ENCODE data around the gene MAD1L1.
"Not testable (repeated sequence)": the region's sequence is repeated elsewhere in the genome, so short reads cannot be mapped to it uniquely, and the experiment has no call there.

Gene MAD1L1

DNA sequence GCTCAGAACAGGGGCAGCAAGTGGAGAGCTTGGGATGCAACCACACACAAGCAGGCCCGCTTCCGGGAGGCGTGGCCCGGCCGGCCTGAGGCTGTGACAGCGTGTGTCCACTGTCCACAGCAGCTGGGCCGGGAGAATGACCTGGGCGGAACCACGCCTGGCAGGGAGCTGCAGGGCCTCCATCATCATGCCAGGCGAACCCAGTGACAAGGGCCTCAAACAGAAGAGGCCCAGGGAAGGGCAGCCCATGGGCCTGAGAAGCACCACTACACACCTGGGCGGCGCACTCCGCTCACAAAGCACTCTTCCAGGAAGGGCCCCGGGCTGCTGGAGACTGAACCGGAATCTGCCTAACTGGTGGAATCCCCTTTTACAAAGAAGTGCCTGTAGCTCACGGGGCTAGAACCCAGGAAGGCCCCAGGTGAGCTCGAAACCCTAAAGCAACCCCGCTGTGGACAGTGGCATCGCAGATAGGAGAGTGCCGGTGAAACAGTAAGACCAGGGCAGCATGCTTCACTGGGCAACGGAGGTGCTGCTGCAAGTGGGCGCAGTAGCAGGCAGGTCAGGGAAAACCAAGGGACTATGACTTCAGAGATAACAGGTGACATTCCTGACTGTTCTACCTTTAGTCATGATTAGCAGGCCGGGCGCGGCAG, 66.0 kb downstream of the MAD1L1 start:
- Mint-ChIP-seq H3K4me3 (no peak overlapping the region), H3K4me1 (no peaks in the 10 kb centered on the region), H3K36me3 (no peaks in the 10 kb centered on the region), H3K27me3 (no peaks in the 10 kb centered on the region), H3K9me3 (no peaks in the 10 kb centered on the region), H3K27ac (no peak overlapping the region)
- DNase-seq: no peak
- CTCF ChIA-PET: no interaction called here

DNA sequence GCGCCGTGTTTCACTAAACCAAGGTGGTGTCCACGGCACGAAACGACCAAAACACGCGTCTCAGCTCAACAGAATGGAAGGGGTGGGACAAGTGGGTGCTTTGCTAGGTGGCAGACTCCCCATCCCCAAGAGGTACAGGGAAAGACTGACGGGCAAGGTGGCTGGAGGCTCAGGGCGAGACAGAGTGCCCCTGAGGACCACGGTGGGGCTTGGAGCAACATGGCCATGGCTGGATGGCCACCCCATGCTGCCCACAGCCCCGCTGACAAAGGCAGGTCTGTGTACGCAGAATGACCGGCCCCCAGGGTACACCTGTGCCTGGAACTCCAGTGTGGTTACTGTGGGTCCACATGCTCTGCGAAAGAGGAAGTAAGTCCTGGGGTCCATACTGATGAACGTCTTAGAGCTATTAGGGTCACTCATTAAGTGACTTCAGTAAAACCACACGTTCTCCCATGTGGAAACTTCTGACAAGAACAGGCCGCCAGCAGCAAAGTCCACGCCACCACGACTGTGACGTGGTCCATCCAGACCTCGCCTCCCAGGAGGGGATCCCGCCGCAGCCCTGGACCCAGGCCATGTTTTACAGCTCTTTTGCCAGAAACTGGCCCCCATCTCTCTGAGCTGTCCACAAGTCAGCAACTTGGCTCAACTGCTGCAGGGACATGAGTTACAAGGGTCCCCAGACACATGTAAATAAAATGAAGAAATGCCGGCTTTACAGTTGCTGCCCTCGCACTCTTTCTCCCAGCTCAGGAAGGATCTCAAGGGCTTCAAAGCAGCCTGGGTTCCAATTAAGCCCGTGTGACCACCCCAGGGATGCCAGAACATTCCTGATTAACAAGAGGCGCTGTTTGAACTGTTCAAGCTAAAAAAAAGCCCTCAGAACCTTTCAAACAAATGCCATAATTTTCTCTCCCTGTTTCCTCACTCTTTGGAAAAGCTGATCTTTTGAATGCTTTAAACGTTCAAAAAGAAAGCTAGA, 66.8 kb downstream of the MAD1L1 start:
- Mint-ChIP-seq H3K27ac (no peak overlapping the region), H3K36me3 (no peaks in the 10 kb centered on the region), H3K9me3 (no peaks in the 10 kb centered on the region), H3K4me1 (no peaks in the 10 kb centered on the region), H3K27me3 (no peaks in the 10 kb centered on the region), H3K4me3 (no peak overlapping the region)
- CTCF ChIA-PET: no interaction called here
- no peak for DNase-seq

DNA sequence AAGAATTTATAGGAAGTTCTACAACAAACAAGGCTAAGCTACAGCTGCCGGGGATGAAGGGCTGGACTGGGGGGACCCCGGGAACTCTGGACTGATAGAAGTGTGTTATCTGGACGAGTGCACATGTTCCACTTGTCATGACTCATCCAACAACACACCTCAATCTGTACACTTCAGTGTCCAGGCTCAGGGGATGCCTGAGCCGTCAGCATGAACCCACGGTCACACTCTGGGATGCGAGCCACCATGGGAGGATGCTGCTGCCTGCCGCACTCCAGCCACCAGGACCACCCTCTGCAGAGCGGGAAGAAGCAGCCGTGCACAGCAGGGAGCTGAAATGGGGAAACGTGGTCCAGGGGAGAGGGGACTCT, 67.5 kb downstream of the MAD1L1 start:
- Mint-ChIP-seq H3K36me3 (no peaks in the 10 kb centered on the region), H3K4me3 (no peak overlapping the region), H3K27ac (no peak overlapping the region), H3K4me1 (no peaks in the 10 kb centered on the region), H3K9me3 (no peaks in the 10 kb centered on the region), H3K27me3 (no peaks in the 10 kb centered on the region)
- CTCF ChIA-PET: no interaction called here
- no peak for DNase-seq

DNA sequence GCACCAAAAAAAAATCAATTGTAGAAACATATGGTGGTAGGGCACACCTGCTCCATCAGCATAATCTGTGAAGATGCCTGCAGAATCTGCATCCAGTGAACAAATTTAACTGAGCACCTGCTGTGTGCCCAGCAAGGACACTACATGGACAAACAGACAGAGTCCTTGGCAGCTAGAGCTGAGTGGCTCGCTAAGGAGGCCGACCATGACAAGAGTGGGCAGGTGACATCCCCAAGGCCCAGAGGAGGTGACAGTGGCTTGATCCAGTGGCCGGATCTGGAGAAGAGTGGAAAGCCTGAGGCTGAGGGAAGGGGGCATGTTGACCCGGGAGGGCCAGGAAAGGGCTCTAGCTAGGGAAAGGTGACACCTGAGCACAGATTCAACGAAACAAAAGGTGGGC, 68.1 kb downstream of the MAD1L1 start:
- Mint-ChIP-seq H3K4me3 (no peak overlapping the region), H3K36me3 (no peaks in the 10 kb centered on the region), H3K4me1 (no peaks in the 10 kb centered on the region), H3K27me3 (no peaks in the 10 kb centered on the region), H3K9me3 (no peaks in the 10 kb centered on the region), H3K27ac (no peak overlapping the region)
- DNase-seq: no peak
- CTCF ChIA-PET: no interaction called here

DNA sequence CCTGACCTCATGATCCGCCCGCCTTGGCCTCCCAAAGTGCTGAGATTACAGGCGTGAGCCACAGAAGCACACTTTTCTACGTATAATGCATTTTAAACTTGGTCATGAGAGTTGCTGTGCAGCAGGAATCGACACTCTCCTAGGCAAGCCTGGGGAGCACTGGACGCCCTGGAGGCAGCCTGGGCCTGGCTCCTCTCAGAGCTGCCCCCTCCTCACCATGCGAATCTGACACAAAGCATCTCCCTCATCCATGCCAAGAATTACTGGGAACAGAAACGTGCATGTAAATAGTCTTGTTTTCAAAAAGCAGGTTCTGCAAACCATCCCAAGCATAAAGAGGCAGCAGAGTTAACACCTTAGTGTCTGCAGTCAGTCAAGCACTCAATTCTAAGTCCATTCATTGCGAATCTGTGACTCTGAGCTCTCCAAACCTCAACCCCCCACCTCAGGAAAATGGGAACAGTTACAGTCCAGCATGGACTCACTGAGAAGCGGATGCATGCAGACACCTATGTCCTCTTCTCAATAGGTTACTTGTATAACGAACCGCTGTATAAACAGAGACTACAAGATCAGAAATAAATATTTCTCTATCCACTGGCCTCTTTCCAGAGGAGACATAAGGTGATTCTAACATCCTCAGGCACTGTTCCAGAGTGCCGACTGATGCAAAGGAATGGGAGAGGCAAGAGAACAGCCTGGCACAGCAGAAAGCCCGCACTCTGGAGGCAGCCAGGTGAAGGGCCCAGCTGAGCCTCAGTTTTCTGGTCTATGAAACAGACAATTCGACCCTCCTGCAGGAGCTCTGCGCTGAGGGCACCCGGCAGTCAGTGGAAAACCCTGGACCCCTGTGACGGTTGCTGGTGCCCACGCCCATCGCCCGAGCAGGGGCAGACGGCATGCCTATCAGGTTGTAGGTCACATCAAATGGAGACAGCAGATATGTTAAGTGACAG, 68.9 kb downstream of the MAD1L1 start:
- H3K4me3 Mint-ChIP-seq: no peak overlapping the region
- CTCF ChIA-PET: no interaction called here
- no peak overlapping the region for H3K27ac Mint-ChIP-seq
- H3K4me1 Mint-ChIP-seq: no peaks in the 10 kb centered on the region
- no peaks in the 10 kb centered on the region for H3K36me3 Mint-ChIP-seq
- H3K27me3 Mint-ChIP-seq: no peaks in the 10 kb centered on the region
- no peaks in the 10 kb centered on the region for H3K9me3 Mint-ChIP-seq
- DNase-seq: no peak

DNA sequence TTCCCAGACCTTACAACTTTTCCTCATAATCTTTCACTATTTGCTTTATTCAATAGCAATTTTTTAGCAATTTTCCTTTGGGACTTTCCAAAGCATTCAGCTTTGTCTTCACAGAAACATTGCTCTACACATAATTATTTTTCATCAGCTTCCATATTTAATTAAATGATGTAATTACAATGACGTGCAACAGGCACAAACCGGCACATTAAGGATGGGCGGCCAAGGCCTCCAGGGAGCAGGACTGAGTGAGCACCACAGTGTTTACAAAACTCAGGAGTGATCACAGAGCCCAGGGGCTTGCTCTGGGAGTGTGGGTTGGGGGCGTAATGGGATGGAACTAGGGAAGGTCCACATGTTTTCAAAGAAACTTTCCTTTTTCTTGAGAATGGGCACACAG, 69.8 kb downstream of the MAD1L1 start:
- no peak for DNase-seq
- Mint-ChIP-seq H3K4me1 (no peaks in the 10 kb centered on the region), H3K27ac (no peak overlapping the region), H3K27me3 (no peaks in the 10 kb centered on the region), H3K4me3 (no peak overlapping the region), H3K9me3 (no peaks in the 10 kb centered on the region), H3K36me3 (no peaks in the 10 kb centered on the region)
- CTCF ChIA-PET: no interaction called here

DNA sequence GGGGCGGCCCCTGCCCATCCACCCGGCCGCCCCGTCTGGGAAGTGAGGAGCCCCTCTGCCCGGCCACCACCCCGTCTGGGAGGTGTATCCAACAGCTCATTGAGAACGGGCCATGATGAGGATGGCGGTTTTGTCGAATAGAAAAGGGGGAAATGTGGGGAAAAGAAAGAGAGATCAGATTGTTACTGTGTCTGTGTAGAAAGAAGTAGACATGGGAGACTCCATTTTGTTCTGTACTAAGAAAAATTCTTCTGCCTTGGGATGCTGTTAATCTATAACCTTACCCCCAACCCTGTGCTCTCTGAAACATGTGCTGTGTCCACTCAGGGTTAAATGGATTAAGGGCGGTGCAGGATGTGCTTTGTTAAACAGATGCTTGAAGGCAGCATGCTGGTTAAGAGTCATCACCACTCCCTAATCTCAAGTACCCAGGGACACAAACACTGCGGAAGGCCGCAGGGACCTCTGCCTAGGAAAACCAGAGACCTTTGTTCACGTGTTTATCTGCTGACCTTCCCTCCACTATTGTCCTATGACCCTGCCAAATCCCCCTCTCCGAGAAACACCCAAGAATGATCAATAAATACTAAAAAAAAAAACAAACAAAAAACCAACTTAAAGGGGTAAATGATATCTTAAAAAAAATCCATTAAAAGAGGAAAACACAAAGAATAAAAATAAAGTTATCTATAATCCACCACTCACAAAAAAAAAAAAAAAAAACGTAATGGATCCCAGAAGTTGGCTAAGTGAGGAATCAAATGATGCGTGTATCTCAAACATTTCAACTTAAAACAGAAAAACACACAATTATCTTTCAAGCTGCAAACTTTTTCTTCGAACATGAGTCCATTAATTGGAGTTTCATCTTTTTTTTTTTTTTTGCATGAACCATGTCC, 70.5 kb downstream of the MAD1L1 start:
- CTCF ChIA-PET: not testable (repeated sequence)

DNA sequence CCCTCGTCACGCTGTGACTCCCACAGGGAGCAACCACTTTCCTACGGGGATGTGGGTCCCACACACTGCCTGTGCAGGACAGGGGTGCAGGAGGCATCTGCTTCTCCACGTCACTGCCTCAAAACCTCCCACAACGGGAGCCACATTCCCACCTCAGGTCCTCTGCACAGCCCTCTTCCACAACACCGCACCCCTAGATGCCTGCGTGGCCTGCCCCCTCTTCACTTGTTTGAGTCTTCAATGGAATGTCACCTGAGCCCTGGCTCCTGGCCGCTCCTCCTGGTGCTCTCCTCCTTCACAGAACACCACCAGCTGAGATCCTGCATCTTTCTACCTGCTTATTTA, 73.6 kb downstream of the MAD1L1 start:
- Mint-ChIP-seq H3K27me3 (no peaks in the 10 kb centered on the region), H3K36me3 (no peaks in the 10 kb centered on the region), H3K9me3 (no peaks in the 10 kb centered on the region), H3K4me1 (peaks cover 3% of the 10 kb centered on the region), H3K4me3 (no peak overlapping the region), H3K27ac (no peak overlapping the region)
- CTCF ChIA-PET: no interaction called here
- no peak for DNase-seq

More for the DNA sequence above, 70.5 kb downstream of the MAD1L1 start:
- DNase-seq, H3K36me3 Mint-ChIP-seq, H3K4me1 Mint-ChIP-seq, H3K9me3 Mint-ChIP-seq, H3K4me3 Mint-ChIP-seq, H3K27me3 Mint-ChIP-seq, H3K27ac Mint-ChIP-seq: not testable (repeated sequence)

DNA sequence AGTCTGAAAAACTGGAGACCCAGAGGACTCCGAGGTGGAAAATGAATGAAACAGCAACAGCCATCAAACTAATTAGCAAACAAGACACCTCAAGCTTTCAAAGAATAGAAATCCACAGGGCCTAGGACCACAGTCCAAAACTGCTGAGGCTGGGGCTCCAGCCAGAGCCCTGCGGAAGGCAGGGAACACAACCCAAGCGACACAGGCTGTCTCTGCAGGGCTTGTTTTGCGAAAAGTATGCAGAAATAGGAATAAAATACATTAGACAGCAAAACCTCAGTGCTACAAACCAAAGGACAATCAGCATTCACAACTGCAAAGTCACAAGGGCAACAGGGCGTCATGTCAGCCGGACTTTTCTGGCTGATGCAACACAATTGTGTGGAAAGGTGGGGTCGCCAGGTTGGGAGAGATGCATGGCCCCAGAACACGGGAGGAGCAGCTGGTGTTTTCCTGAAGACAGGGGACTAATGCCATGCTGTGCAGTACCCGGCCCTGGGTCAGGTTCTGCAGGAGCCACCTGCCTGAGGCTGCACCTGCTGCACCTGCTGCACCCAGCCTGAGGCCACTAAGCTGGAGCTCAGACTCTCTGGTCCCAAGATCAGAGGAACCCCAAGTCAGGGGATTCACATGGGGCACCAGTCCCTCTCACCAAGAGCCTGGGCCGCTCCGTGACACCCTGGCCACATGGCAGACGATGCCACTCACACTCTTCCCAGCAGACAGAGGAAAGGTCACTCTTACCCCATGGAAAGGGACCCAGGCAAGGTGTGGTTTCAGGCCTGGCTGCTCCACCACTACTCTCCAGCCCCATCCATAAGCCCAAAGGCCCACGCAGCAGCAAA, 74.2 kb downstream of the MAD1L1 start:
- peak overlapping the region; percentile 45 for H3K27ac Mint-ChIP-seq
- H3K27me3 Mint-ChIP-seq: no peaks in the 10 kb centered on the region

DNA sequence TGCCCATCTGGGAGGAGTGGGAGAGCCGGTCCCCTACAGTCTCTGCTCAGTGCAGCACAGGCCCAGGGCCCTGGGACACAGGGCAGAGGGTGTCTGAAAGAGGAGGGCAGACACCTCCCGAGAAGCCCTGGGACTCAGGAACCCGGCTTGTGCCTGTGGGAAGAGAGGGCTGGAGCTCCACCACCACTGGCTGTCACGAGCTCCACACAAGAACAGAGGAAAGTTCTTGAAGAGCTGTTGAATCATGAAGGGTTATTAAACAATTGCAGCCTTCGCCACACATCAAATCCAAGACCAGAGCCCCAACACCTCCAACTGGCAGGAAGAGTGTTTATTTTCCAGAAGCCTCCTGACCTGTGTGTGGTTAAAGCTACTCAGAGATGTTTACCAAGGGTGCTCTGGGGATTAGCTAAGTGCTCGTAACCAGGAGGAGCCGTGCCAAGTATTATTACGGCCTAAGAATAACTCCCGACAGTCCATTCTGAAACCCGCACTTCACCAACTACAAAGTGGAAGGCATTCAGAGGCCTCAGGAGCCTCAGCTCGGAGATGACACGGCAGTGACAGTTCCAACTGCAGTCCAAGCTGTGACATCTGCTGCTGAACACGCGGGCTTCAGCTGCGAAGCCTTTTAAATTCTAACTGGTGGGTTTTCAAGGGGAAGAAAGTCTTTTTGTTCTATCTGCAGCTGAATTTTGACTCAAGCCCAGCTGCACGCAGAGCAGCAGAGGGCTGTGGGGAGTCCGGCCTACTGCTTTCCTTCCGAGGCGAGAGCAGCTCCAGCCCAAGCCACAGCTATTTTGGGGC, 75.1 kb downstream of the MAD1L1 start:
- Mint-ChIP-seq H3K27me3 (no peaks in the 10 kb centered on the region), H3K36me3 (no peaks in the 10 kb centered on the region), H3K4me1 (peaks cover 3% of the 10 kb centered on the region), H3K9me3 (no peaks in the 10 kb centered on the region), H3K4me3 (no peak overlapping the region), H3K27ac (no peak overlapping the region)
- CTCF ChIA-PET: interaction anchor here (0.6 to 1.2 kb wide), 3 partner anchors 12 to 196 kb away, joined by 3 to 6 read pairs (median 3); partner anchors contain the start of gene EIF3B
- no peak for DNase-seq

More for the DNA sequence above, 74.2 kb downstream of the MAD1L1 start:
- CTCF ChIA-PET: interaction anchor here (0.6 to 1.2 kb wide), 2 partner anchors 13 to 57 kb away, joined by 3 to 6 read pairs; no protein-coding TSS in a partner anchor
- no peaks in the 10 kb centered on the region for H3K36me3 Mint-ChIP-seq
- no peak for DNase-seq
- H3K4me3 Mint-ChIP-seq: no peak overlapping the region
- peaks cover 3% of the 10 kb centered on the region for H3K4me1 Mint-ChIP-seq
- H3K9me3 Mint-ChIP-seq: no peaks in the 10 kb centered on the region

DNA sequence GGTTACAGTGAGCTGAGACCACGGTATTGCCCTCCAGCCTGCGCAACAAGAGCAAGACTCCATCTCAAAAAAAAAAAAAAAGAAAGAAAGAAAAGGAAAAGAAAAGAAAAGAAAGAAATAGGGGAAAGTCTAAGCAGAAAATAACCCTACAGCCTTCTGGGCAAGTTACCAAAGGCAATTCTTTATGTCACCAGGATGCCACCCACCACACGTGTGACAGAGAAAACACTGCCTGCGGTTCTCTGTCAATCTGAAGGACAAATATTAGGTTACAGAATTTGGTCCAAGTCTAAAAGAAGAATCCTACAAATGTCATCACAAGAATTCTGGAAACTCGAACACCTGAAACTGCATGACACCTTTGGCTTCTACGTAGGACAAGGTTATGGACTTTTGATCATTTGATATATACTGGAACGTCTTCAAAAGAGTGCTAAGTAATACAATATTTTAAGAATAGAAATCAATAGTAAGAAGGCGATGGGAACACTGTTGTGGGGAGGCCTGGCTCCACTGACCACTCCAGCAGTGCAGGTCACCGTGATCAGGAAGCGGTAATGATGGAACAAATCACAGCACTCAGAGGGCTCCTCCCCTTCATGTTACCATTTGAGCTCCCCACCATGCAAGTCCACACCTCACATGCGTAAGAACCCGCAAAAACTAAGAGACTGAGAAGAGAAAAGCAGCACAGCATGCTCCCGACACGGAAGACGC, 75.8 kb downstream of the MAD1L1 start:
- H3K9me3 Mint-ChIP-seq: no peaks in the 10 kb centered on the region
- peaks cover 3% of the 10 kb centered on the region for H3K4me1 Mint-ChIP-seq
- DNase-seq: no peak
- no peaks in the 10 kb centered on the region for H3K36me3 Mint-ChIP-seq
- H3K27me3 Mint-ChIP-seq: no peaks in the 10 kb centered on the region
- no peak overlapping the region for H3K27ac Mint-ChIP-seq
- no peak overlapping the region for H3K4me3 Mint-ChIP-seq
- CTCF ChIA-PET: interaction anchor here (0.8 kb wide), 1 partner anchor 197 kb away, joined by 3 read pairs; the partner anchor contains the start of gene EIF3B

DNA sequence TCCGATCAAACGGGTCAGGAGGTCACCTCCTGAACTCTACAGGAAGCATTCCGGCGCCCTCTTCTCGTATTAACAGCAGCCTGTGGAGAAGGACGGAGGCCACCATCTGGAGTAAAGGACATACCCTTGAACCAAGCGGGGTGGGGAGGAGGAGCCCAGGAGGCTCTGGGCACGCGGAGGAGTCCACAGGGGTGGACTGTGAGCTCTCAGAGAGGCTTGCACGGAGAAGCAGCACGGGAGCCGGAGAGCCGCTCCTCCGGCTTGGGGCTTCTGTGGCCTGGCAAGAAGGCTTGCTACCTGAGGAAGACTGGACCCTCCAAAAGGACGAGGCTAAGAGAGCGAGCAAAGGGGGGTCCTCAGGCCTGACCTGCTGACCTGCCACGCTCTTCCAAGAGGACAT, 77.9 kb downstream of the MAD1L1 start:
- Mint-ChIP-seq H3K9me3 (no peaks in the 10 kb centered on the region), H3K27me3 (no peaks in the 10 kb centered on the region), H3K4me1 (peaks cover 3% of the 10 kb centered on the region), H3K36me3 (no peaks in the 10 kb centered on the region), H3K27ac (no peak overlapping the region), H3K4me3 (no peak overlapping the region)
- CTCF ChIA-PET: no interaction called here
- DNase-seq: no peak
